GM19240 (cell line): ENCODE results near the gene SOX15.
"Not testable (repeated sequence)": the region's sequence is repeated elsewhere in the genome, so short reads cannot be mapped to it uniquely, and the experiment has no call there.

ENCODE experiments used
- DNase-seq: peaks from one replicate; pipeline ENCODE4 v3.0.0; 2011; ENCODE audit warnings: low spot score; ENCODE audit not compliant: insufficient read length

Gene SOX15

DNA sequence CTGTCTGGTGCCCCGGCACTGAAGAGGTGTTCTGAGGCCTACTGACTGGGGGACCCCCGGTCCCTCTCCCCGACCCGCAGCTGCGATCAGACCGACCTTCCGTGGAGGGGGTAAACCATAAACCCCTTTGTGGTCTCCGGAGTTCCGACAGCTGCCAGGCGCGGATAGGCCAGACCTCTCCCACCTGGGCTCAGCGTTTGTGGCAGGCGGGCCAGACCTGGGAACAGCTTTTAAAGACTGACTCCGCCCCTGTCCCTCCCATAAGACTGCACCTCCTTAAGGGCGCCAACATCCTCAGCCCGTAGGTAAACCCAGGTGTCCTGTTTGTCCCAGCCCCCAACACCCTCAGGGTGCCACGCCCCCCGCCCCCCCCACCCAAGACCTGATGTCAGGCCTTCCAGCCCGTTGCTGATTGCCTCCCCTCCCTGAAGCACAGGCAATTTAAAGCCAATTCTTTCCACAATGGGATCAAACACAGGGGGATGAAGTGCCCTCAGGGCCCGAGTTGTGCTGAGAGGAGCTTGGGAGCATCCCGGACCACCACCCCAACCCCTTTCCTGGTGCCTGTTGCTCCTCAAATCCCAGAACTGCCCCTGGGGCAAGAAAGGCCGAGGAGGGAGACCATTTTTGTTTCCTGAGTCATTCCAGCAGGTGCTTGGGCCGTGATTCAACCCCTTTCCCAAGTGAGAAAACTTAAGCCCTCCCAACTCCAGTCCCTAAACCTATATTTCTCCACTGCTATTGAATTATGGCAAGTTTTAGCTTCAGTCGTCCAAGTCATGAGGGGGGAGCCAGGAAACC is at the start of gene SOX15:
Gene SOX15, minus strand, starts transcription at position 204 of the 801 bp plus-strand sequence. CDS start 418 bp downstream, outside the sequence.
- DNase-seq, result no peak

GRCh38 chr17:7636163-7636562 is 46.3 kb upstream of the SOX15 start:
- no peak for DNase-seq

- DNase-seq, result no peak
These were observed 44.5 kb upstream of the SOX15 start for GRCh38 chr17:7634384-7634783.

DNA sequence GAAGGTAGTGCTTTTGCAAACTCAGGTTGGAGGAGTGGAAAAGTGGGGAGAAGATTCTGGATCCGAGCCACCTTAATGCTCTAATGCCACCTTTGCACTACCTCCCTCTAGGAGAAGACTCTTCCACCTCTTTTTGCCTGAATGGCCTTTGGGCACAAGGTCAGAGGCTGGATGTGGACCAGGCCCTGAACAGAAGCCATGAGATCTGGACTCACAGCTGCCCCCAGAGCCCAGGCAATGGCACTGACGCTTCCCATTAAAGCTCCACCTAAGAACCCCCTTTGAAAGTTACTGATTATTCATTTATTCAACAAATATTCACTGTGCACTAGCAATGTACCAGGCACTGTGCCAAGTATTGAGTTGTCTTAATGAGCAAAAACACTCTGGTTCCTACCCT is 43.2 kb upstream of the SOX15 start:
- DNase-seq, result no peak

GRCh38 chr17:7632492-7632894 is 42.6 kb upstream of the SOX15 start:
- DNase-seq, result peak; percentile 60

- DNase-seq, result no peak
These were observed 41.8 kb upstream of the SOX15 start for GRCh38 chr17:7631398-7632380.

- no peak for DNase-seq
These were observed 40.2 kb upstream of the SOX15 start, which contains the start of gene SHBG for GRCh38 chr17:7629939-7630571. Gene SHBG (plus strand): TSS chr17:7630135. CDS start chr17:7630173, 38 bp downstream.

- DNase-seq, result peak; percentile 94
These were observed 37.6 kb upstream of the SOX15 start, which contains the start of gene SAT2 for GRCh38 chr17:7627250-7628121. Gene SAT2 (minus strand): TSS chr17:7627821. CDS start chr17:7627635, 186 bp downstream.

DNA sequence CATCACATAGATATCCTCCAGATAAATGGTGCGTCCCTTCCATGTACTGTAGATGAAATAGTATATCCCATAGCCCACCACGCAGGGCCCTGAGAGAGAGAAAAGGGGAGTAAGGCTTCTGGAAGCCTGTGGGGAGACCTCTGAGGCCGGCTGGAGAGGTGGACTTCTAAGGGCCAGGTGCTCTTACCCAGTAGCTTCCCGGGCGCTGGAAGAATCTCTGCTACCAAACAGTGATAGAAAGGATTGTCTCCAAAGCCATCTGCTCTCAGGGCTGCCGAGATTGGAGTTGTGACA is 37.0 kb upstream of the SOX15 start:
- no peak for DNase-seq

GRCh38 chr17:7626307-7626706 is 36.4 kb upstream of the SOX15 start:
- no peak for DNase-seq

- not testable (repeated sequence) for DNase-seq
These were observed 35.9 kb upstream of the SOX15 start for GRCh38 chr17:7625749-7626148.

GRCh38 chr17:7623661-7624060 is 33.8 kb upstream of the SOX15 start:
- no peak for DNase-seq

GRCh38 chr17:7620835-7621234 is 30.9 kb upstream of the SOX15 start:
- DNase-seq, result no peak

- no peak for DNase-seq
These were observed 28.7 kb upstream of the SOX15 start for GRCh38 chr17:7618608-7619007.

DNA sequence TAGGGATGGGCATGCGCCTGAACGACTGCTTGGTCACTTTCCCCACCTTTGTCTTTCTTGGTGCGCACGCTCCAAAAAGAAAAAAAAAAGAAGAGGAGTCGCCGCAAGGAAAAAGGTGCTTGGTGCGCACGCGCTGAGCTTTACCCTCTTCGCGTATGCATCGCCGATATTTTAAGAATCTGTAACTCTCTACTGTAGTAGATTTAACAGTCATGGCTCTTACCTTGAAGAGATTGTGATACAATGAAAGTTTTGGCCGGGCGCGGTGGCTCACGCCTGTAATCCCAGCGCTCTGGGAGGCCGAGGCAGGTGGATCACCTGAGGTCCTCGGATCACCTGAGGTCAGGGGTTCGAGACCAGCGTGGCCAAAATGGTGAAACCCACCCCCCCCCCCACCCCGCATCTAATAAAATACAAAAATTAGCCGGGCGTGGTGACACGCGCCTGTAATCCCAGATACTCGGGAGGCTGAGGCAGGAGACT is 25.4 kb upstream of the SOX15 start:
- DNase-seq, result no peak

- DNase-seq, result peak; percentile 90
These were observed 24.8 kb upstream of the SOX15 start, which contains the start of gene FXR2 for GRCh38 chr17:7614425-7615264. Gene FXR2 (minus strand): TSS chr17:7614897. CDS start chr17:7614532, 365 bp downstream.

DNA sequence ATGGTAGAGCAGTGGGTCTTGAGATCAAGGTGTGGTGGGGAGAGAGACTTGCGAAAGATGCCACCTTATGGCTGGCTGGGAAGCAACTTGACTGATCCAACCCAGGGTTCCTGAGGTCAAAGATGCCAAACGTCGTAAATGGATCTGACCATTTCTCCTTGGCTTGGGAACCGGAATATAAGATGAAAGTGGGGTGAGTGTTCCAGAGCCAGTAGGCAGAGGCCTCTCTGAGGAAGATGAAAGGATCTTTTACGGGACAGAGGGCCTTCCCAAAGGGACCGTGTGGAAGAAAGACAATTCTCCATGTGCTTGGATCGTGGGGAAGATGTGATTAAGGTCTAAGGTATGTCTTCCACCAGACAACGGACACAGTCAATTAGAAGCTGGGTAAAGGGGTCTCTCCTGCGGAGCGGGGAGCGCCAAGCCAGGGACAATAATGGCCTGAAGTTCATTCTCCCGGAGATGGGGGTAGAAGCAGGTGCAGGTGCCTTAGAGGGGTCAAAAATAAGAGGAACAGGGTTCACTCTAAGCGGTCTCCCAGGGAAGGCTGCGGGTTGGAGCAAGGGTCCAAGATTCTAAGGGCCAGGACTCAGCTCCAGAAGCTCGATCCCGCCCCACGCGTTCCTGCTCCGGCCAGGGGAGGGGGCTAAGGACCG is 24.0 kb upstream of the SOX15 start:
- DNase-seq, result no peak

DNA sequence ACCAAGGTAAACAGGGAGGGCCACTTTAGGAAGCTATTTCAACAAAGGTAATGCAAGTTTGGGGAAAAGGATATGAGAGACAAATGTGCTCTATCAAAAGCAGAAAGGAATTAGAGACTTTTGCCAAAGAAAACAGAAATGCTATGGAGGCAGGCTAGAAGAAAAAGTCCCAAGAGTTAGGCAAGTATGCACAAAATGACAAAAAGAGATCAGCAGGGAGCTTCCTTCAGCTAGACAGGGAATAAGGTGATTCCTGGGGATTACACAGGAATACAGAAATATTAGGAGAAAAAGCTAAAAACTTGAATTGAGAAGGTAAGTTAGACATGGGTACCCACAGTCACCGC is 22.4 kb upstream of the SOX15 start:
- DNase-seq, result no peak

DNA sequence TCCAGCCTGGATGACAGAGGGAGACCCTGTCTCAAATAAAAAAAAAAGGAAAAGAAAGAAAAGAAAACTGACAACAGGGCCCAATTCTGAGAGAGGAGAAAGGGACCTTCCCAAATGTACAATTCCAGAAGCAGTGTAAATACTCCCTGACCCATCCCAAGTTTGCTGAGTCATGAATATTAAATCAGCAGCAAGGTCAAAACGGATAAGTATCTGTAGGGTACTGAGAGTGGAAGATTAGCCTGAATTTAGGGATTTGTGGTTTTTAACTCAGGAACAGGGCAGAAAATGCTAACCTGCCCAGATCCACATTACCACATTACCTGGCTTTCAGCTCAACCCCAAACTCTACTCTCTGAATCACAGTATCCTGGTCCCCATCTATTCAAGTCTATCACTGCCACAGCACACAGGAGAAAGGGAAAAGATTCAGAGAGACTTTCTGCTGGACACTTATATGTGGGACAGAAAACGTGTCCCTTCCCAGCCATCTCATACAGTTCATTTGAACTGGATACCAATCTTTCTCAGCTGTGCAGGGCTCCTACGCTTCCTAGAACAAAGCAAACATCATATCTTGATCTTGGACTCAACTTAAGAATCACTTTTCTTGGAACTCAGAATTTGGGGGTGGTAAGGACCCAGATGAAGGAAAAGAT is 21.9 kb upstream of the SOX15 start:
- no peak for DNase-seq
